H9 (cell line): ENCODE measurements around the gene SCP2D1. TPM values are rescaled to one million over a fixed set of nuclear protein-coding genes. Genes with fewer than 3 reads are reported as not detected.

Experiments
- DNase-seq: peaks from one replicate; pipeline ENCODE4 v3.0.0-alpha.2; 2017
- H2AFZ ChIP-seq: one replicate; pipeline ENCODE4 v1.6.1; 2013; ENCODE audit warnings: mild to moderate bottlenecking, low read length, control low read depth, moderate library complexity
- H2AK5ac ChIP-seq: 2 replicates; pipeline ENCODE4 v1.6.1; 2013; ENCODE audit warnings: low read length, control low read depth, mixed read lengths; ENCODE audit not compliant: insufficient read length
- H2BK120ac ChIP-seq: one replicate; pipeline ENCODE4 v1.6.1; 2013; ENCODE audit warnings: low read depth, mild to moderate bottlenecking, low read length, control low read depth, inconsistent platforms; ENCODE audit not compliant: poor library complexity, severe bottlenecking
- H2BK12ac ChIP-seq: 2 replicates; pipeline ENCODE4 v1.6.1; 2013; ENCODE audit warnings: low read length, control low read depth, mixed read lengths, low read depth; ENCODE audit not compliant: insufficient read length
- H2BK15ac ChIP-seq: 2 replicates; pipeline ENCODE4 v1.6.1; 2013; ENCODE audit warnings: low read depth, low read length, control low read depth
- H2BK20ac ChIP-seq: one replicate; pipeline ENCODE4 v1.6.1; 2013; ENCODE audit warnings: low read depth, mild to moderate bottlenecking, low read length, control low read depth, inconsistent platforms; ENCODE audit not compliant: poor library complexity, severe bottlenecking
- H2BK5ac ChIP-seq: 2 replicates; pipeline ENCODE4 v1.6.1; 2013; ENCODE audit warnings: low read length, control low read depth, mixed read lengths; ENCODE audit not compliant: insufficient read length
- H3K14ac ChIP-seq: 2 replicates; pipeline ENCODE4 v1.6.1; 2013; ENCODE audit warnings: low read length, control low read depth; ENCODE audit not compliant: insufficient read depth
- H3K18ac ChIP-seq: 2 replicates; pipeline ENCODE4 v1.6.1; 2013; ENCODE audit warnings: low read depth, mild to moderate bottlenecking, mixed read lengths, low read length, control low read depth; ENCODE audit not compliant: insufficient read length
- H3K23ac ChIP-seq: 2 replicates; pipeline ENCODE4 v1.6.1; 2013; ENCODE audit warnings: low read length, control low read depth, mixed read lengths, low read depth; ENCODE audit not compliant: insufficient read length
- H3K23me2 ChIP-seq: 2 replicates; pipeline ENCODE4 v1.6.1; 2013; ENCODE audit warnings: low read depth, mild to moderate bottlenecking, mixed read lengths, low read length, control low read depth; ENCODE audit not compliant: insufficient read length, poor library complexity, severe bottlenecking
- H3K27ac ChIP-seq: 2 replicates; pipeline ENCODE4 v1.5.1; 2013; ENCODE audit warnings: low read length, control low read depth, mixed read lengths, low read depth; ENCODE audit not compliant: insufficient read length
- H3K27me3 ChIP-seq: 2 replicates; pipeline ENCODE4 v1.6.1; 2013; ENCODE audit warnings: low read length, control low read depth, inconsistent platforms; ENCODE audit not compliant: insufficient read depth
- H3K4ac ChIP-seq: 2 replicates; pipeline ENCODE4 v1.6.1; 2013; ENCODE audit warnings: low read depth, mild to moderate bottlenecking, control low read depth, inconsistent platforms, low read length, moderate library complexity
- H3K4me1 ChIP-seq: 2 replicates; pipeline ENCODE4 v1.6.1; 2013; ENCODE audit warnings: low read length, control low read depth, inconsistent platforms; ENCODE audit not compliant: insufficient read depth
- H3K4me2 ChIP-seq: 2 replicates; pipeline ENCODE4 v1.6.1; 2013; ENCODE audit warnings: low read length, control low read depth, mixed read lengths; ENCODE audit not compliant: insufficient read length, insufficient read depth
- H3K56ac ChIP-seq: 2 replicates; pipeline ENCODE4 v1.6.1; 2013; ENCODE audit warnings: low read depth, mild to moderate bottlenecking, mixed read lengths, low read length, control low read depth; ENCODE audit not compliant: insufficient read length
- H3K79me1 ChIP-seq: 2 replicates; pipeline ENCODE4 v1.6.1; 2013; ENCODE audit warnings: low read depth, mild to moderate bottlenecking, moderate library complexity, low read length, control low read depth, inconsistent platforms; ENCODE audit not compliant: insufficient read depth, poor library complexity, severe bottlenecking
- H3K79me2 ChIP-seq: 2 replicates; pipeline ENCODE4 v1.6.1; 2013; ENCODE audit warnings: low read length, control low read depth, inconsistent platforms; ENCODE audit not compliant: insufficient read depth
- H3K9ac ChIP-seq: 2 replicates; pipeline ENCODE4 v1.6.1; 2013; ENCODE audit warnings: low read length, control low read depth, mixed read lengths; ENCODE audit not compliant: insufficient read length; ENCODE audit errors: extremely low read depth
- H3K9me3 ChIP-seq: one replicate; pipeline ENCODE4 v1.6.1; 2013; ENCODE audit warnings: low read depth, low read length, inconsistent platforms; ENCODE audit not compliant: control insufficient read depth
- H3T11ph ChIP-seq: one replicate; pipeline ENCODE4 v1.6.1; 2013; ENCODE audit warnings: mild to moderate bottlenecking, low read length, control low read depth, inconsistent platforms
- H4K20me1 ChIP-seq: one replicate; pipeline ENCODE4 v1.6.1; 2013; ENCODE audit not compliant: control insufficient read depth, insufficient read length, insufficient read depth
- H4K5ac ChIP-seq: 2 replicates; pipeline ENCODE4 v1.6.1; 2013; ENCODE audit warnings: low read depth, mild to moderate bottlenecking, mixed read lengths, low read length, control low read depth; ENCODE audit not compliant: insufficient read length
- H4K8ac ChIP-seq: replicated peaks from 2 replicates; pipeline ENCODE4 v1.6.1; 2013; ENCODE audit warnings: low read length, control low read depth, mixed read lengths, low read depth; ENCODE audit not compliant: insufficient read length
- H4K91ac ChIP-seq: 2 replicates; pipeline ENCODE4 v1.6.1; 2013; ENCODE audit warnings: low read depth, mild to moderate bottlenecking, moderate library complexity, mixed read lengths, low read length, control low read depth; ENCODE audit not compliant: insufficient read length
- H3K27ac Mint-ChIP-seq, 3 experiments: 2 replicates in 2 of 3; 3 replicates in 1 of 3; pipeline ENCODE4 v1.8.0; 2020 to 2021; ENCODE audit warnings: mixed read lengths in 3 of 3, mild to moderate bottlenecking in 1 of 3, moderate library complexity in 1 of 3
- H3K27me3 Mint-ChIP-seq: 2 replicates; pipeline ENCODE4 v1.8.0; 2021; ENCODE audit warnings: low read depth, mild to moderate bottlenecking, moderate library complexity, mixed read lengths
- H3K36me3 Mint-ChIP-seq, 3 experiments: 2 replicates in 2 of 3; 3 replicates in 1 of 3; pipeline ENCODE4 v1.8.0; 2020 to 2021; ENCODE audit warnings: low read depth in 3 of 3, mixed read lengths in 3 of 3; ENCODE audit not compliant: insufficient read depth in 1 of 3
- H3K4me1 Mint-ChIP-seq, 2 experiments: 2 replicates each; pipeline ENCODE4 v1.8.0; 2020; ENCODE audit warnings: mixed read lengths in 2 of 2
- H3K4me3 Mint-ChIP-seq, 2 experiments: 2 replicates in 1 of 2; 3 replicates in 1 of 2; pipeline ENCODE4 v1.8.0; 2020 to 2021; ENCODE audit warnings: mild to moderate bottlenecking in 2 of 2, mixed read lengths in 2 of 2, moderate library complexity in 1 of 2
- H3K9me3 Mint-ChIP-seq, 2 experiments: 2 replicates in 1 of 2; 3 replicates in 1 of 2; pipeline ENCODE4 v1.8.0; 2020; ENCODE audit warnings: mild to moderate bottlenecking in 2 of 2, mixed read lengths in 2 of 2, moderate library complexity in 1 of 2
- WGBS: extraction: QIAGEN DNeasy Blood & Tissue Kit; methylation state at CpG from one replicate; pipeline ENCODE4 v1.1.7; 2013; ENCODE audit warnings: missing lambda C conversion rate, low lambda C conversion rate, mixed read lengths; ENCODE audit not compliant: insufficient read length; ENCODE audit errors: extremely low coverage; 5-methylcytosine and 5-hydroxymethylcytosine counted together
- total RNA-seq: library from RNA; stranded (reverse); gene quantifications from 2 replicates; pipeline ENCODE4 v1.2.1, GENCODE V29; 2021
- TF ChIP-seq, protein P1 (sequence below): fragments of 200-600 bp; sonication (generic); conservative IDR thresholded peaks from 3 replicates; pipeline ENCODE4 v1.8.0; 2021; ENCODE audit warnings: antibody characterized with exemption, mild to moderate bottlenecking

The SCP2D1 gene
- total RNA-seq, 1 experiment from 2014 or later, result not detected

- no peaks in the 10 kb centered on the region; a peak in 2 of 7 replicates for H3K36me3 Mint-ChIP-seq
- DNase-seq, result no peak
- H3T11ph ChIP-seq, result no peak overlapping the region
- no peak overlapping the region for H2BK15ac ChIP-seq
- H3K4me1 Mint-ChIP-seq, result peaks cover 7 to 11% of the 10 kb centered on the region in 2 experiments
- H4K20me1 ChIP-seq, result no peaks in the 10 kb centered on the region
- H3K4ac ChIP-seq, result no peak overlapping the region
- WGBS, result no CpG with 5 or more reads among the region's 7 CpGs
- no peak overlapping the region for H2BK12ac ChIP-seq
- H3K27ac Mint-ChIP-seq, result peak overlapping the region in 1 of 3 experiments; percentile 63; a peak in 1 of 7 replicates
- H3K4me1 ChIP-seq, result no peaks in the 10 kb centered on the region
- H4K91ac ChIP-seq, result no peak overlapping the region
- H3K4me3 Mint-ChIP-seq, result no peak overlapping the region
- TF ChIP-seq, protein P1, sequence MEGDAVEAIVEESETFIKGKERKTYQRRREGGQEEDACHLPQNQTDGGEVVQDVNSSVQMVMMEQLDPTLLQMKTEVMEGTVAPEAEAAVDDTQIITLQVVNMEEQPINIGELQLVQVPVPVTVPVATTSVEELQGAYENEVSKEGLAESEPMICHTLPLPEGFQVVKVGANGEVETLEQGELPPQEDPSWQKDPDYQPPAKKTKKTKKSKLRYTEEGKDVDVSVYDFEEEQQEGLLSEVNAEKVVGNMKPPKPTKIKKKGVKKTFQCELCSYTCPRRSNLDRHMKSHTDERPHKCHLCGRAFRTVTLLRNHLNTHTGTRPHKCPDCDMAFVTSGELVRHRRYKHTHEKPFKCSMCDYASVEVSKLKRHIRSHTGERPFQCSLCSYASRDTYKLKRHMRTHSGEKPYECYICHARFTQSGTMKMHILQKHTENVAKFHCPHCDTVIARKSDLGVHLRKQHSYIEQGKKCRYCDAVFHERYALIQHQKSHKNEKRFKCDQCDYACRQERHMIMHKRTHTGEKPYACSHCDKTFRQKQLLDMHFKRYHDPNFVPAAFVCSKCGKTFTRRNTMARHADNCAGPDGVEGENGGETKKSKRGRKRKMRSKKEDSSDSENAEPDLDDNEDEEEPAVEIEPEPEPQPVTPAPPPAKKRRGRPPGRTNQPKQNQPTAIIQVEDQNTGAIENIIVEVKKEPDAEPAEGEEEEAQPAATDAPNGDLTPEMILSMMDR, result no peak
- H2AK5ac ChIP-seq, result no peak overlapping the region
- no peak overlapping the region for H3K9ac ChIP-seq
- H4K5ac ChIP-seq, result no peak overlapping the region
- H3K23me2 ChIP-seq, result no peaks in the 10 kb centered on the region
- H3K27ac ChIP-seq, result no peak overlapping the region
- H3K79me2 ChIP-seq, result no peaks in the 10 kb centered on the region
- peaks cover 73% of the 10 kb centered on the region for H3K27me3 Mint-ChIP-seq
- no peaks in the 10 kb centered on the region for H3K79me1 ChIP-seq
- H3K18ac ChIP-seq, result no peak overlapping the region
- H3K23ac ChIP-seq, result no peak overlapping the region
- H2AFZ ChIP-seq, result no peak overlapping the region
- no peaks in the 10 kb centered on the region; a peak in 1 of 5 replicates for H3K9me3 Mint-ChIP-seq
- no peak overlapping the region for H2BK120ac ChIP-seq
- peaks cover 2% of the 10 kb centered on the region; the same call in 1 of the 2 replicates for H3K27me3 ChIP-seq
- no peak overlapping the region for H4K8ac ChIP-seq
- no peak overlapping the region for H2BK5ac ChIP-seq
- no peak overlapping the region for H3K14ac ChIP-seq
- no peak overlapping the region for H2BK20ac ChIP-seq
- no peak overlapping the region for H3K4me2 ChIP-seq
- H3K56ac ChIP-seq, result no peak overlapping the region
- H3K9me3 ChIP-seq, result no peaks in the 10 kb centered on the region
Measured at GRCh38 chr20:18847226-18847755, 33.7 kb downstream of the SCP2D1 start.
